GM18526 (cell line): ENCODE data around the gene CCDC177.

Experiments used
- POLR2A ChIP-seq: IDR thresholded peaks from 3 replicates; pipeline ENCODE4 v1.6.1; 2011; ENCODE audit not compliant: insufficient read length; ENCODE audit errors: extremely low read depth

CCDC177 gene

DNA sequence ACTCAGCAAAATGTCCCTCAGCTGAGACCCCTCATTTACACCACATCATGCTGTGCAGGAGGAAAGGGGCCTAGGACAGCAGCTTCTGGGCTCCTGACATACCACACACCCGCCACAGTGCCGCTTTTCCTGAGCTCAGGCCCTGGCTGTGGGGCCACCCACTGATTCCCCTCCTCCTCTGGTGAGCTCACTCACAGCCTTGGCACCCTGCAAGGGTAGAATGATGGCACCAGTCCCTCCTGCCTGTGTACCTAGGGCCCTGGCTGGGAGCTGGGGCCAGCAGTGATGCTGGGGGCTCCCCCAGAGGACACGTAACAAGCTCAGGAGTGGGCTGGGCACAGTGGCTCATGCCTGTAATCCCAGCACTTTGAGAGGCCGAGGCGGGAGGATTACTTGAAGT, 45.7 kb downstream of the CCDC177 start:
- TF ChIP-seq POLR2A, result no peak

DNA sequence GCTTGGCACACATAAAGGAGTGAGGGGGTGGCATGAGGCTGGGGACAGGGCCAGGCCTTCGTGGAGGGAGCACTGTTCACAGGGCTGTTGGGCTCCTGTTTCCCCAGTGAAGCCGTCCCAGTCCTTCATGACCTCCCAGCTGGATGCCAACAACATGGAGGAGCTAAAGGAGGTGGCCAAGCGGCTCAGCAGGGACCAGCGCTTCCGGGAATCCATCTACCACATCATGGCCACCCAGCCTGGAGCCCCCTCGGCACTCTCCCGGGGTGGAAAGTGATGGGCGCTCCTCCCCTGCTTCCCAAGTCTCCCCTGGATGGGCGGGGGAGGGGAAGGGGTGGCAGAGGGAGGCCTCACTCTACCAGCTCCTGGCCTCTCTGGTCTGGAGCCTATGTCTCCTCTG, 46.5 kb downstream of the CCDC177 start:
- TF ChIP-seq POLR2A, result no peak

DNA sequence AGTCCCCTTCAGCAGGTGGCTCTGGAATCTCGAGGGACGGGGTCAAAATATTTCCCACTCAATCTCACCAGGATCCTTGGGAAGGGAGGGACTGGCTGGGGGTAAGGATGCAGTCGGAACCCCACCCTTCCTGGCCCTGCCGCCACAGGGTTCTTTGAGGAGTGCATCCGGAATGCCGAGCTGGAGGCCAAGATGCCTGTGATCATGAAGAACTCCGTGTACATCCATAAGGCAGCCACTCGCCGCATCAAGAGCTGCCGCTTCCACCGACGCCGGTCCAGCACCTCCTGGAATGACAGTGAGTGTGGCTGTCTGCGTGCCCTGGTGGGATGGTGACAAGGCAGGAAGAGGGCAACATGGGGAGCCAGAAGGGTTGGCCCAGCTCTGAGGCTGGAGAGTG, 47.0 kb downstream of the CCDC177 start:
- TF ChIP-seq POLR2A, result no peak

DNA sequence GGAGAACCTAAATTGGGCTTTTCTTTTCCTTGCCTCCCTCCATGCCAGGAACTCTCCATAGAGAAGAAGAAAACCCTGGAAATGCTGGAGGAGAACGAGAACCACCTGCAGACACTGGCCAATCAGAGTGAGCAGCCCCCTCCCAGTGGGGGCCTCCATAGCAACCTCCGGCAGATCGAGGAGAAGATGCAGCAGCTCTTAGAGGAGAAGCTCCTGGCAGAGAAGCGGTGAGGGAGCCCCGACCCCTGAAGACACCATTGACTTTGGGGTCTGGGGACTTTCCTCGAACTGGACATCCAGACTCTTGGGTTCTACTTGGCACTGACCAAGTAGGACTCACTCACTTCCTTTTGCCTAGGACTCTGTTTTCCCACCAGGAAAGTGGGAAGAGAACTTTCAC, 48.8 kb downstream of the CCDC177 start:
- no peak for TF ChIP-seq POLR2A

DNA sequence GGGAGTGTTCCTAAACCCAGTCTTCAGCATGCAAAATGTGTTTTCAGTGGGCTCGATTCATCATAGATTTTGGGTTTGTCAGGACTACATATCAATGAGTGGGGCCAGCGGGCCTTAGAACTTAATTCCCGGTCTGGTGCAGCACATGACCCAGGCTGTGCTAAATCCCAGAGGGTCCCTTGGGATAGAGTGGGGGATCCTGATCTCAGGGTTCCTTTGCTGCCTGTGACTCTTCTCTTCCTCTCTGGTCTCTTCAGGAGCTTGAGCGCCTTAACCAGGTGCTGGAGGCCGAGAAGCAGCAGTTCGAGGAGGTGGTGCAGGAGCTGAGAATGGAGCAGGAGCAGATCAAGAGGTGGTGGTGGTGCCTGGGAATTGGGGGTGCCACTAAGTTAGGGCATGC, 52.6 kb downstream of the CCDC177 start:
- no peak for TF ChIP-seq POLR2A
